Amygdala (tissue), 56 donors: Measurements from ENCODE around the gene POGZ.
A peak's percentile ranks its signal among the peaks of the same experiment; 100 is the strongest.
"Not testable (repeated sequence)": the region's sequence is repeated elsewhere in the genome, so short reads cannot be mapped to it uniquely, and the experiment has no call there.

Experiments
- DNase-seq, 56 donors: peaks; one replicate each; lab custom pipeline; 2025; lab: John Stamatoyannopoulos, UW

POGZ gene

GRCh38 chr1:151428068-151428467 is 31.2 kb downstream of the POGZ start:
- DNase-seq = no peak

- DNase-seq = no peak
These were observed 34.2 kb downstream of the POGZ start for GRCh38 chr1:151425103-151425502.

GRCh38 chr1:151419819-151420218 is 39.5 kb downstream of the POGZ start:
- no peak for DNase-seq

- DNase-seq = no peak
These were observed 41.2 kb downstream of the POGZ start for GRCh38 chr1:151418081-151418480.

GRCh38 chr1:151416231-151416630 is 43.1 kb downstream of the POGZ start:
- DNase-seq = no peak

GRCh38 chr1:151411884-151412283 is 47.4 kb downstream of the POGZ start:
- DNase-seq = no peak

- DNase-seq = no peak
These were observed 50.4 kb downstream of the POGZ start for GRCh38 chr1:151408891-151409290.

GRCh38 chr1:151407304-151407703 is 52.0 kb downstream of the POGZ start:
- no peak for DNase-seq

GRCh38 chr1:151406176-151406575 is 53.1 kb downstream of the POGZ start:
- peak in 18 of 56 donors; percentile 1 to 48 (median 13) for DNase-seq

- DNase-seq = no peak
These were observed 53.9 kb downstream of the POGZ start for GRCh38 chr1:151405187-151405951.

GRCh38 chr1:151403612-151404011 is 55.7 kb downstream of the POGZ start:
- no peak for DNase-seq

- no peak for DNase-seq
These were observed 56.5 kb downstream of the POGZ start for GRCh38 chr1:151402764-151403163.

GRCh38 chr1:151401860-151402259 is 57.4 kb downstream of the POGZ start:
- no peak for DNase-seq

- no peak for DNase-seq
These were observed 58.0 kb downstream of the POGZ start for GRCh38 chr1:151401125-151401788.

GRCh38 chr1:151399324-151400171 is 59.7 kb downstream of the POGZ start, which contains the start of gene PSMB4:
Gene PSMB4 (plus strand): TSS chr1:151399573. CDS start chr1:151399588, 15 bp downstream.
- DNase-seq = peak; percentile 24 to 97 (median 82)

GRCh38 chr1:151396265-151396664 is 63.0 kb downstream of the POGZ start:
- not testable (repeated sequence) for DNase-seq

GRCh38 chr1:151393583-151393982 is 65.7 kb downstream of the POGZ start:
- no peak for DNase-seq

GRCh38 chr1:151391079-151391563 is 68.2 kb downstream of the POGZ start:
- DNase-seq = no peak

GRCh38 chr1:151390221-151391078 is 68.8 kb downstream of the POGZ start:
- DNase-seq = not testable (repeated sequence)

- DNase-seq = no peak
These were observed 73.3 kb downstream of the POGZ start for GRCh38 chr1:151386002-151386401.
